Measurements from ENCODE around the gene TRPC4.
"Not testable (repeated sequence)": the region's sequence is repeated elsewhere in the genome, so short reads cannot be mapped to it uniquely, and the experiment has no call there.

TRPC4 gene

DNA sequence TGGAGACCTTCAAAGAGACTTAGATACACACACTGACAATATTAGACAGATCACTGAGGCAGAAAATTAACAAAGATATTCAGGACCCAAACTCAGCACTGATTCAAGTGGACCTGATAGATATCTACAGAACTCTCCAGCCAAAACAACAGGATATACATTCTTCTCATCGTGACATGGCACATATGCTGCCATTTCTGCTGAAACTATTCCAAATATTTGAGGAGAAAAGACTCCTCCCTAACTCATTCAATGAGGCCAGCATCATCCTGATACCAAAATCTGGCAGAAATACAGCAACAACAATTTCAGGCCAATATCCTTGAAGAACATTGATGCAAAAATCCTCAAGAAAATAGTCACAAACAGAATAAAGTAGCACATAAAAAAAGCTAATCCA lies 53.3 kb downstream of the TRPC4 start:
- no peak for DNase-seq

DNA sequence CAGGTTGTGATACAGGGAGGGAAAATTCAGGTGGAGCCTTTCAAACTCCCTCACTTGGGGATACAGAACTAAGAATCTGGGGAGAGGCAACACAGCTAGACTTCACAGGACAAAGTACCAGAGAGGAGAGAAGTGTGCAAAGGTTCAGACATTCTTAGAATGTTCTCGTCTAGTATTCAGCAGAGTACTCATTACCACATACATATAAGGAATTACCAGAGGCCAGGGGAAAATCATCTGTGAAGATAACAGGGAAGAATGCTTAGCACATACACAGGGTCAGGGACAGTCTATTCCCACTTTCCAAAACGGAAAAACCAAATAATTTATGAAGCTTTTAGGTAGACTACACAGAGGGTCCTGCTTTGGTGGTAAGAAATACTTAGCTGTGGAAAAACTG lies 58.1 kb downstream of the TRPC4 start:
- DNase-seq = no peak

DNA sequence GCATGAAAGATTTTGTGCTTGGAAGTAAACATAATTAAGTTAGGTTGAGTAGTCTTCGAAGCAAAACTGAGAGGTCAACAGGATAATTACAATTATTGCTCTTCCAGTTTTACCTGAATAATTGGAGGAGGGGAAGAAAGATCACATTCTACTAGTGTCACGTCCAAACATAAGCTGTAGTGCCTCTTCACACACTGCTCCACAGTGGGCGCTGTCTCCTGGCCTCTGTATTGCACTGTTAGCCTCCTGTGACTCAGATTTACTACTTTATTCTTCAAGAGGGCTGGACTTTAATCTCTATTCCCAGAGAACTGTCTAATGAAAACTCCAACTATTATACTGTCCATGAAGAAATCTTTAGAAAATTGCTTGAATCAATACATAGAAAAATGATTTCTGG lies 62.9 kb downstream of the TRPC4 start:
- no peak for DNase-seq

DNA sequence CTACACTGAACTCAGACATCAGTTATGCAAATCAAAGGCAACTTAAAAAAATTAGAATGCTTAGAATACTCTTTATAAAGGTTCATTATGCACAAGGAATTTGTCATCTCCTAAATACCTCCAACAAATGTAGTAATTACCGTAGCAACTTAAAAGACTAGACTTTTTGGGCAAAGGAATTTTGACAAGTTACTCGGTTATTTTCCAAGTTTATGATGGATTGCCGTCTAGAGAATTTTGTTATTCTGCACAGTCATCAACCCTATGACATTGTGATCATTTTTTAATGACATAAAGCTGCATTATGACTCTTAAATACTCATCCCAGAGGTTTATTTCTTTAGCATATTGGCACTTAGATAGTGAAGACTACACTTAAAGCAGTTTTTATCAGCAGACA lies 71.9 kb downstream of the TRPC4 start:
- DNase-seq = no peak

DNA sequence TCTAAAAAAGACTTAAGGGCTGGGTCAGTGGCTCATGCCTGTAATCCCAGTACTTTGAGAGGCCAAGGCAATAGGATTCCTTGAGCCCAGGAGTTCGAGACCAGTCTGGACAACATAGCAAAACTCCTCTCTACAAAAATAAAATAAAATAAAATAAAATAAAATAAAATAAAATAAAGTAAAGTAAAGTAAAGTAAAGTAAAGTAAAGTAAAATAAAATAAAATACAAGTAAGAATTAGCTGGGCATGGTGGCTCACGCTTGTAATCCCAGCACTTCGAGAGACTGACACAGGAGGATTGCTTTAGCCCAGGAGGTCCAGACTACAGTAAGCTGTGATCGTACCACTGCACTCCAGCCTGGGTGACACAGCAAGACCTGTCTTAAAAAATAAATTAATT lies 72.8 kb downstream of the TRPC4 start:
- DNase-seq = not testable (repeated sequence)

DNA sequence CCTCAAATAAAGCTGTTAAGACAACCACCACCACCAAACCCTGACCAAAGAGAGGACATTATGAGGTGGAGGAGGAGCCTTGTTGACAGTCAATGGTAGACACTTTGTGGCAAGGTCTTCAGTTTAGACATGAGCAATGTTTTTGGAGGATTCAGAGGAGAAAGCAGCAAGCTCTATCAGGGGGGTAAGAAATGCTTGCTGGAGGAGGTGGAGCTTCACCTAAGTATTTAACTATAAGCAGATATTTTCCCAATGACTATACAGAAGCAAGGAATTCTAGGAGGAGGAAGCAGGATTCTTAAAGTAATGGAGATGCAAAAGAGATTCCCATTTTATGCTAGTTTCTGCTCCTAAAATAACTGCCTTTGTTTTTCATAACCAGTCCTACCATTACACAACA lies 74.2 kb downstream of the TRPC4 start:
- DNase-seq = no peak

DNA sequence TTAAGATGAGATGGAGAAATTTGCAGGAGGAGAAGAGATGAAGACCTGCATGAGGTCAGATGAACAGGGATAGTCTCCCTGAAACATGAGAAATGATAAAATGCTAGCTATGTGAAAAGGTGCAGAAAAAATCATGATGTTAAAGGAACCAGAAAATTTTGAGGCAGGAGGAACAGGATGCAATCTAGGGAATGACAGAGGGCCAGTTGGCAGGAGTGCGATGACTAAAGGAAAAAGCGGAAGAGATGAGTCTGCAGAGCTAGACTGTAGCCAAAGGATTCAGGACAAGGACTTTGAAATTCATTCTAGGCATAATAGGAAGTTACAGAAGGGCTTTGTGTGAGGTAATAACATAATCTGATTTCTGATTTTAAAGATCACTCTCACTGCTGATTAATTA lies 77.9 kb downstream of the TRPC4 start:
- no peak for DNase-seq

DNA sequence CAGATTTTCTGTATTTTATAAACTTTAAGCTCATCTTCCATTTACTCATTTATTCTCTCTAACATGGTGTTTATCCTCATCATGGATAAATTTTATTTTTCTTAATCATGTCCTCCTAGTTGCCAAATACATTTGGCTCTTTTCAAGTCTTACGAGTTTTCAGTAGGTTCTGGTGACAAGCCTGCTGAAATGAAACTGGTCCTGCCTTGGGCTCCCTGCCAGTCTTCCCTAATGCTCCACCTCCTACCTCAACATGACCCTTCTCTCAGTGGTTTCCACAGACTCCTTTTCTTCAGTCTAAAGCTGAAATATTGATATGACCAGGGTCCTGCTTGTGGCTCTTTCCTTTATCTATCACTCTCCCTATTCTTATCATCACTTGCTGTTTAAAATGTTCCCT lies 81.2 kb downstream of the TRPC4 start:
- no peak for DNase-seq

DNA sequence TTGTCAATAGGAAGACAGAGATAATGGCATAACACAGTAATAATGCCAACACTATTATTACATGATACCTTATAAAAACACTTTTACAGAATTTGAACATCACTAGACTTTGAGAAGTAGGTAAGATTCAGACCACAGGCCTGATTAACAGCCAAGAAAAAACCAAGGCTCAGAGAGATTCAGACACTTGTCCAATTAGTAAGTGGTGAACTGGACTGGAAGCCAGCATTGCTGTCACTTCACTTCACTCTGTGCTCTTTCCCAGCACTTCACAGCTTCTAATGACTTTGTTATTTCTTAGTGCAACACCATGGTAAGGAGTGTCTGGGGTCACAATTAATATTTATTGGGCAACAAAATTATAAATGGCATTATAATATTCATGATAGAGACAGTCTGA lies 91.9 kb downstream of the TRPC4 start:
- DNase-seq = no peak

DNA sequence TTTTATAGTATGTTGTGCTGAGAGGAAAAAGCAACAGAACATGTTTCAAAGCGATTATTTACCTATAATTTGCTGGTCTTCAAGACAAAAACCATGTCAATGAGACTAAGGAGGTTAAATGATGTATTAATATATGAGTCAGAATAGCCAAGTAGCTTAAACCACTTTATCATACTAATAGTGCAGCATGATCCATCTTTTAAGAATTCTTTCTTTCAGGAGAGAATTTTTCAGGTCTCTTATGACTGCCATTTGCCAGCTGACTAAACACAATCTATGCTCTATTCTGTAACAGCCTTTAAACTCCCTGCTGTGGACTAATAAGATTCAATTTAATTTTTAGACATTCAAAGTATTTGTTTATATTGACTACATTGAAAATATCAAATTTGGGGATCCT lies 93.7 kb downstream of the TRPC4 start:
- no peak for DNase-seq

DNA sequence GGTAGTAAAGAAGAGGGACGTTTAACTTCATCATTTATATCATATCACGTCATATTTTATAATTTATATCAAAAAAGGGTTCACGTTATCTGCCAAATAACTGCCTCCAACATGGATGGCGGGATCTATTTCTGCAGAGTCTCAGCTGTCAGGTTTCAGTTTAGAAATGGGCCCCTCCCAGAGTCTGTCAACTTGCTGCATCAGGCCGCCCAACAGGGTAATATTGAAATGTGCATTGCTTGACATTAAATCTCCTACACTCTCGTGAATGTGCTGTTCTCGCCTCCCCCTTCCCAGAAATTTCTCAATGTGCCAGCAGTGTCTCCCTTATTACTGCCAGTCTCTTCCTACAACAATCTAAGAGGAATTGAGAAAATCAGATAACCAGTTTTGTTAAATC lies 96.9 kb downstream of the TRPC4 start:
- no peak for DNase-seq

DNA sequence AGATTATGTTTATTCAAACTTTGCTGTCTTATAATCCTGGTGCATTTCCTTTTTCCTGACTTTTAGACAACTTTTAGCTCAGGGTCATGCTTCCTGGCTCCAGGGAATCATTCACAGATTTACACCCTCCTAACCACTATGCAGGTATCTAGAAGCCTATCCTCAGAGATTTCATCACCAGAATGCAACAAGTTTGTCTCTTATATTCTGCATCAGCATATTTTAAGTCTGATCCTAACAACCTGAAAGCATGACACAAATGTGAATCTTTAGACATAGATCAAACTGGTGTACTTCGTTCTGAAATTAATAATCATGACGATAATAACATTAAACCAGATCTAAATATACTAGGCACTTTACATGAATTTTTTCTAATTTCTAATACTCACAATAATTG lies 100.0 kb downstream of the TRPC4 start:
- DNase-seq = no peak

DNA sequence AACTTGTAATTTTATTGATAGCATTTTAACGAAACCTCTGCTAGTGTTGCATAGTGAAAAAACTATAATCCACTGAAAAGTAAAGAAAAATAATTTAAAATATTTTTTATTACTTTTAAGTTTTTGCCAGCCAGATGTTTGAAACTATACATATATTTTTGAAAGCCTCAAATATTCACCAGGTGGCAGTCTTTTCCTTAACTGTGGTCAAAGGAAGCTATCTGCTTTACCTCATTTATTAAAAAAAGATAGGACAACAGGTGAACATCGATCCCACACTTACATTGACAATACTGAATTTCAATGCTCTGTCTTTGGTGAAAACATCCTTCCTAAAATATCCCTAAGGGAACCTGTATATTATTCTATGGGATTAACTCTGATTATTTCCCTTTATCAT lies 100.5 kb downstream of the TRPC4 start:
- DNase-seq = no peak

DNA sequence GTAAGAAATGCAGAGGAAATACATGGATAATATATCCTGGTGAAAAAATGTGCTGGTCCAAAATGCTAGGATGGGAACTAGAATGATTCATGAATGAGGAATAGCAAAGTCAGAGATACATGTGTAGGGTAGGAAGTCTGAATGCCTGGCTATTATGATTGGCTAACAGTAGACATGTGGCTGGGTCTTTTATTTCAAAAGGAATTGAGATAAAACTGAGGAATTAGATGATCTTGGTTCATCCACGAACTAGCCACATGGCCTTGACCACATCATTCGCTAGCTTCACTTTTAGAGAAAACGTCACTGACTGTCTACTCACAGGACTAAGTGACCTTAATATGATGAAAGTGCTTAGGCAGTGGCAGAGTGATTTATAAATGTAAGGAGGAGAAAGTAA lies 103.1 kb downstream of the TRPC4 start:
- DNase-seq = no peak

DNA sequence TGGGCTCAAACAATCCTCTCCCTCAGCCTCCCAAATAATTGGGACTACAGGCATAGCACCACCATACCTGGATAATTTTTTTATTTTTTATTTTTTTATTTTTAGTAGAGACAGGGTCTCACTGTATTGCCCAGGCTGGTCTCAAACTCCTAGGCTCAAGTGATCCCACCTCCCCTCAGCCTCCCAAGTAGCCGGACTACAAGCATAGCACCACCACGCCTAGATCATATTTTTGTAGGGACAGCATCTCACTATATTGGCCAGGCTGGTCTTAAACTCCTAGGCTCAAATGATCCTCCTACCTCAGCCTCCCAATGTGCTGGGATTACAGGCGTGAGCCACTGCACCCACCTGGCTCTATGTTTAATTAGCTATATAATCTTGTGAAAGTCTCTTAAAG lies 114.2 kb downstream of the TRPC4 start:
- no peak for DNase-seq

DNA sequence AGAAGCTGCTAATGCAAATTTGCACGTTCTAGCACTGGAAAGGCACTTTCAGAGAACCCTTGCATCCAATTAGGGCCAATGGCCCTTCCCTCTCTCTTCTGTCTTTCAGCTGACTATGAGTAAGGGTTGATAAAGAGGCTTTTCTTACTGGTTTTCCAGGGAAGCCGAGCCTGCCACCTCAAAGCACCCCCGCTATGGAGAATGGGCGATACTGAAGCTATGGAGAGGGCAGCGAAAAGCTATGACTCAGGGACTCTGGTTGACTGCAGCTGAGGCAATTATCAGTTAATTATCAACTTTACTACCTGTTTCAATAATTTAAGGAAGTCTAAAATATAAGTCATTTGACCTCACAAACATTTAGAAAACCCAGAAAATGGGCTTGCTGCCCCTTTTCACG lies 115.8 kb downstream of the TRPC4 start:
- no peak for DNase-seq

DNA sequence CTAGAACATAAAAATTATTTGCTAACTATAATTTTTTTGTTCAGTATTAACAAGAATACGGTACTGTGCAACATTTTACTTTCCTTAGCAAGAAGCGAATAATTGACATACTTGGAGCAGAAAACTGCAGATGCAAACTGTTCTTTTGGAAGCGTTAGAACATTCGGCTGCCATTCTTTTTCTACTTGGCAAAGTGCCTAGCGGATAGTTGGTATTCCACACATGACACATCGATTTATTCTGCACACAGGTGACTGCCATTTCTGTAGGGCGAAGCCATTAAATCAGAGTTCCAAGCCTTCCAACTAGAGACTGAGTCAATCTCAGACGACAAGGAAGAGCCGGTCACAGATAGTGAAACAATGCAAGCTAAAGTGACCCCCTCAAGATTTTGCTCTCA lies 117.4 kb downstream of the TRPC4 start:
- DNase-seq = no peak

DNA sequence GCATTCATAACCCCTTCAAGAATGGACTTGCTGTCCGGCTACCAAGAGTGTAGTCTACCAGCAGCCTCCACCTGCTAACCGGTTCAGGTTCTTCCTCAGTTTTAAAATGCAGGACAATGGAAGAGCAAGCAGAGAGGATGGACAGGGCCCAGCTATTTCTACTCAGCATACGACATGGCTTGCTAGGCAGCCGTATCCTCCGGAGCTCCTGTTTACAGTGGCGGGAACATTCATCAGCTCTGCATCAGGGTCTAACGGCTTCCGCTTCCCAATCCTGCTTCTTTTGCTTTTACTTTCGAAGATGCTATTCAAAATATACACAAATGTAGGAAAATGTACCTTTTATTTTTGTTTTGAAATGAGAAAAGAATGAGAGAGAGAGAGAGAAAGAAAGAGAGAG lies 118.5 kb downstream of the TRPC4 start:
- no peak for DNase-seq

DNA sequence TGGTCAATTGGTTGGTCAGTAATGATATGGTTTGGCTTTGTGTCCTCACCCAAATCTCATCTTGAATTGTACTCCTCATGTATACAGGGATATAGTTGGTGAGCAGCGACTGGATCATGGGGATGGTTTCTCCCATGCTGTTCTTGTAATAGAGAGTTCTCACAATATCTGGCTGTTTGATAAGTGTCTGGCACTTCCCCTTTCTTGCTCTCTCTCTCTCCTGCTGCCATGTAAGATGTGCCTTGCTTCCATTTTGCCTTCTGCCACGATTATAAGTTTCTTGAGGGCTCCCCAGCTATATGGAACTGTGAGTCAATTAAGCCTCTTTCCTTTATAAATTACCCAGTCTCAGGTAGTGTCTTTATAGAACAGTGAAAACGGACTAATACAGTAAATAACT lies 120.7 kb downstream of the TRPC4 start:
- DNase-seq = no peak

DNA sequence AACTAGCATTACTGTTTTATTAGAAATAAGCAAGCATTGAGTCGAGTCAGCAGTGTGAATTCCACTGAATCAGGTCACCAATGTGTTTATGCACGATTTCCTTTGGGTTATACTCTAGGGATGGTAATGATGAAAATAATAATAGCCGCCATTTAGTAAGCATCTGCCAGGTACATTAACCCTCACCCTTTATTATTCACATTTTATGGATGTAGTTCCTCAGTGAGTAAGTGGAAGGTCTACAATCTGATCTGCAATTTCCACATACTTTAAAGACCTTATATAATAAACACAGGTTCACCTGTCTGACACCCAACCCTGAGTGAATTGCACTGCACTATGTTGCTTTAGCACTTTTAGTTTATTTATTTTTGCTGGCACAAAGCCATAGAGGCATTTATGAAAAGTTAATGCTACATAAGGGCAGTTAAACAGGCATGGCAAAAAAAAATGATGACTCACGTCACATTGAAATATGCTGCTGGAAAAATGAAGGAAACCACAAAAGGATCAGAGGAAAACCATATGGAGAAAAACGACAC lies 122.4 kb downstream of the TRPC4 start:
- no peak for DNase-seq

DNA sequence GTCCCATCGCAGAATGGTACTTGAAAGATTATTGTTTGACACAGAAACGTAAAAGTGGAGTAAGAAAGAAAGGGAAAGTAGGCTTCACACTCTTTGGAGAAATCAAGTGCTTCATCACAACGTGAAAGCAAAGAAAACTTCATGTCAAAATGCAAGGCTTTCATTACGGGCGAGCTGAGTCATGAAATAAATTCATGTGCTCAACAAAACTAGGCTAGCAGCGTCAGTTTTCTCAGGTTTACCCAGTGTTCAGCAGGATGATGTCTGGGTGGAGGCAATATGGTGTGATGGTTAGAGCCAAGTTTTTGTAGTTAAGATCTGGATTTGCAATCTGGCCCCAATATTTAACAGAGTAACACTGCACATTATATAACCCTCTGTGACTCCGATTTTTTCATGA lies 128.0 kb downstream of the TRPC4 start:
- no peak for DNase-seq

DNA sequence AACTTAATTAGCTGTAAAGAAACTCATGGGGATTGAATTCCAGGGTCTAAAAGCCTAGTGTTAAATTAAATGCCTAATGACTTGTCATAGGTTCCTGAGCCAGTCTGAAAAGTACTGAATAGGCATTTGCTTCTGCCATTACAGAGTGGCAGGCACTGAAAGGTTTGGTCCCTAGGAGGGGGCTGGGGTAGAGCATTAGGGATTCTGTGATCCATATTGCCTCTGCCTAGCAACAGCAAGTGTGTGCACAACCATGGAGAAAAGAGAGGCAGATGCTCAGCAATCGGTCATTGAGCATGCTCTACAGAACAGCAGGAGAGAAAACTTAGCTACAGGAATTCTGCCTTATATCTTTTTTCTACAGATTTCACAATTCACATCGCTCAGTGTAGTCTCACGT lies 133.5 kb downstream of the TRPC4 start:
- DNase-seq = no peak

DNA sequence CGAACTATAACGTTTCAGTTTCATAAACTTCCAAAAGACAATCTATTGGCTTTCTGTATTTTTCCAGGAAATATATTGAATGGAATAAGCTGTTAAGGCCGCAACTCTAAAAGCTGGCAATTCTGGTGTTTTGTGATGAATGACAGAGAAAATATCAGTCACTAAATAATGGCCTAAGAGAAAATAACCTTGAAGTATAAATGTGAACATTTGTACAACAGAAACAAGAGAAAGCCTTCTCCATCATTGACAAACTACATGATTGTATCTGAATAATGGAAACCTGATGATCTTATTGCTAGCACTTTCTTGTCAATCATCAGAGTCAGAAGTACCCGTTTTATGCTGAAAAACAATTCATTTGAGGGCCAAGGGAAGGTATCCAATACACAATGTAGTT lies 134.3 kb downstream of the TRPC4 start:
- no peak for DNase-seq

DNA sequence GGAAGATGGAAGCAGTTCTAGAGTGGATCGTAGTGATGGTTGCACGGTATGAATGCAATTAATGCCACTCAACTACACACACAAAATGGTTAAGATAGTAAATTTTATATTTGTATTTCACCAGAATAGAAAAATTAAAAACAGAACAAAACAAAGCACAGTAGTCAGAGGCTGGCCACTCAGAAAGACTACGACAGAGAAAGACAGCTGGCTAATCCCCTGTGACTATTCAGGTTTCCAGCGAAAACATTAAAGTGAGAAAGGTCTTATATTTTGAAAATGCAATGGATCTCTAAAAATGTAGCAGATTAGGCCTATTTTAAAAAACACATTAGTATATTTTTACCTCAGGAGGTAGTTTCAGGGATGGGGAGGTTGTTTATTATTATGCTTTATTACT lies 139.7 kb downstream of the TRPC4 start:
- DNase-seq = no peak

DNA sequence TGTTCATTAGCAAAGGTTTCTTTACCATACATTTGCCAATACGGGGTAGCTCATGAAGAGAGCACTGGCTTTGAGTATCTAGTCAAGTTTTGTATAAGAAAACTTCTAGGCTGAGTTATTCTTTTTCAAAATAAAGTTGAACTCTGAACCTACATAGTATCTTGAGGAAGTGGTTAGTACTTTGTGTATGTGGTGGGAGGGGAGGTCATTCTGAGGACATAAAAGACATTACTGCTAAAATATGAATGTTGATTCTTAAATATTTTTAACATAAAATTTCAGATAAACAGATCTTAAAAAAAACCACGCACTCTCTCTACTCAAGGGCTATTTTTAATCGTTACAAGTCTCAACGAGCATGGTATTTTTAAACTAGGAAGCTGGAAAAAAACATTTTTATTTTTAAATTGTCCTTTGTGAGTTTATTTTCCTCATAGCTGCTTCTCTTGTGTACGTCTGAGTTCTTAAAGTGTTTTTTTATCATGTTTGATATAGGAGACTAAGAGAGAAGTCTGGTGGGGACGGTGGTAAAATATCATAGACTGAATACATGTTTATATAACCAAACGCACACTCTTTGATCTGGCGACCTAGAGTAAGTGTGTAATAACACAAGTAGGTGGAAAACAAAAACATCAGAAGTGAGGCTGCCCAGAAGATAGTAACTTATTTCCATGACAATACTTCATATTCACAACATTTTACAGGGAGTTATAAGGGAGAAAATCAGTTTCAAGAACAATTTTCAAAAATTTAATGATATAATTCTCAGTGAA lies 153.0 kb downstream of the TRPC4 start:
- no peak for DNase-seq
